ENCODE results near the gene LRP5.
"Not testable (repeated sequence)": the region's sequence is repeated elsewhere in the genome, so short reads cannot be mapped to it uniquely, and the experiment has no call there.

Gene LRP5

DNA sequence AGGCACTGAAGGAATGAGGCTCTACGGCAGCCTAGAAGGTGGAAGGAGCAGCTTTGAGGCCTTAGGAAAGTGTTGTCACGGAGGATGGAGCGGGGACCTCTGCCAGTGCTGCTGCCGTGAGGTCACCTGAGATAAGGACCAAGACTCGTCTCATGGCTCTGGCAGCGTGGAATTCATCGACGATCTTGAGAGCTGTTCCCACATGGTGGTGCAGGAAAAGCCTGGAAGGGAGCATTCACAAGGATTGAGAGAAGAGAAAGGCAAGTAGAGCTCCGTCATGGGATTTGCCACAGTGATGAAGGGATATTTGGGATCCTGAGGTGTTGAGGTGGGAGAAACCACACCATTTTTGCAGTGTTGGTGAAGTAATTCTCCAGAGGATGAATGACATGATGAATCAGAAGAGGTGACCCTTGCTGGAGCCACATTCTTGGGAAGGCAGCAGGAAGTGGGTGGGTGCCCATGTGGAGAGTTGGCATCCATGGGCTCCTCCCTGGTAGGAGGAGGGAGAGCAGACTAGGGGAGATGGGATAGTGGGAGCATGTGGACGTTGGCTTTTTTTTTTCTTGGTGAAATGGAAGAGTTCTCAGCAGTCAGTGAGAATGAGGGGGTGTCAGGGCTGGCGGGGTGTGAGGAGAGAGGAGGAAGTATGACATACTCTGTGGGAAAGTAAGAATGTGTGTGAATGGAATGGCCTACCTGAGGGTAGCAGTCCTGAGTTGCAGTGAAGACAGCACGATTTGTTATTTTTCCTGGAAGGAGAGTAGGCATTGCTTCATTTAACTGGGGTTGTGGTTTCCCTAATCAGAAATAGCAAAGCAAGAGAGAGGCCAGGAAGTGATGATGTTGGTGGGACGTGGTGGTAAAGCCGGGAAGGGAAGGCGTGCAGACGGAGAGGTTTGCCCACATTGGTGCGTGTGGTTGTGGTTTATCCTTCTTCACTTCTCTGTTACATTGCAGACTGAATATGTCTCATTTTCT, 159.3 kb downstream of the LRP5 start:
- DNase-seq: no peak

DNA sequence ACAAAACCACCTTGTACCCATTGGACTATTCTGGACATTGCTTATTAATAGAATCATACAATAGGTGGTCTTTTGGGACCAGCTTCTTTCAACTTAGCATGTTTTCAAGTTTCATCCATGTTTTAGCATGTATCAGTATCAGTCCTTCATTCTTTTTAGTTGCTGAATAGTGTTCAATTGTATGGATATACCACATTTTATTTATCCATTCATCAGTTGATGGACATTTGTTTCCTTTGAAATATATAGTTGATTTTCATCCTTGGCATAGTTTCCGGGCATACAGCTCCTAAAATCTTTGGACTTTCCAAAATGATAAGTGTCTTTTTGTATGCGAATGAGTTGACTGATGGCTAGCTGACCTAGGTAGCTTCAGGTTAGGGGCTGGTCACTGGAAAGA, 160.4 kb downstream of the LRP5 start:
- DNase-seq: no peak

DNA sequence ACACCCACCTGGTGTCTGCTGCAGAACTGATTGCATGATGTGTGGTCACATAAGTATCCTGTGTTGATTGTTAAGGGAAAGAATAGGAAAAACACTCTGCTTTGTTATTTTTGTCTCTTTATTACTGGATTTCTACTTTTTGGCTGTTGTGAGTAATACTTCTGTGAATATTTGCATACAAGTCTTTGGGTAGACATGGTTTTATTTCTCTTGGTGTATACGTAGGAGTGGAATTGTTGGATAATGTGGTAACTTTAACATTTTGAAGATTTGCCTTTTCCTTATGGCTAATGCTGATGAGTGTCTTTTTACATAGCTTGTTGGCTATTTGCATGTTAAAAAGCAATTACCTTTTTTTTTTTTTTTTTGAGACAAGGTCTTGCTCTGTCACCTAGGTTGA, 161.3 kb downstream of the LRP5 start:
- DNase-seq: no peak

DNA sequence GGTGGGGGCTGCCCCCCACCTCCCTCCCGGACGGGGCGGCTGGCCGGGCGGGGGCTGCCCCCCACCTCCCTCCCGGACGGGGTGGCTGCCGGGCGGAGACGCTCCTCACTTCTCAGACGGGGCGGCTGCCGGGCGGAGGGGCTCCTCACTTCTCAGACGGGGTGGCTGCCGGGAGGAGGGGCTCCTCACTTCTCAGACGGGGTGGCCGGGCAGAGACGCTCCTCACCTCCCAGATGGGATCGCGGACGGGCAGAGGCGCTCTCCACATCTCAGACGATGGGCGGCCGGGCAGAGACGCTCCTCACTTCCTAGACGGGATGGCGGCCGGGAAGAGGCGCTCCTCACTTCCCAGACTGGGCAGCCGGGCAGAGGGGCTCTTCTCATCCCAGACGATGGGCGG, 163.2 kb downstream of the LRP5 start:
- DNase-seq: not testable (repeated sequence)

DNA sequence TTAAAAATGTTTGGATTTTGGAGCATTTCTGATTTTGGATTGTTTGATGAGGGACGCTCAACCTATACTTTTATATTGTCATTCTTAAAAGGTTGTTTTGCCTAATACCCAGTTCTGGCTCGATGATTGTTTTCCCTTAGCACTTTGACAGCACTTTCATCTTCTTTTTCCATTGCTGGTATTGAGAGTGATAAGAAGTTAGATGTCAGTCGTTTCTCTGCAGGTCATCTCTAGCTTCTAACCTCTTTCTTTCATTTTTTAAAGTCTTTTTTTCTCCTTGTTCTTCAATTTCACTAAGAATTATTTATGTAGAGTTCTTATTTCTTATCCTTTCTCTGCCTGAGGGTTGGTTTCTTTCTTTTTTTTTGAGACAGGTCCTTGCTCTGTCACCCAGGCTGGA, 167.0 kb downstream of the LRP5 start:
- no peak for DNase-seq

DNA sequence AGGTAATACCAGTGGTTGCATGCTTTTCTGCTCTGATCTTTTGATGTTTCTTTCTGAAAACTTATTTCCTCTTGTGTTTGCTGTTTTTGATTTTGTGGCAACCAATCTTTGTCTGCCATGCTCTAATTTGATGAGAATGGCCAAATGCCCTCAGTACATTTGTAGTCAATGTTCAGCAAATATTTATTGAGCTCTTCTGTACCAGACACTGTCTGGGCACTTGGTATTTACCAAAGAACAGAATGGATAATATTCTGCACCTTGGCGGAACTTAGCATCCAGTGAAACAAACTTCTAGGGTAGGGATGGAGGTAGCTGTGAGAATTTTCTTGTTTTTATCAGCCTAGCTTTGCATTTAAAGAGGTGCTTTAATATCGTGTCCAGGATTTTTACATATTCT, 167.8 kb downstream of the LRP5 start:
- DNase-seq: no peak

DNA sequence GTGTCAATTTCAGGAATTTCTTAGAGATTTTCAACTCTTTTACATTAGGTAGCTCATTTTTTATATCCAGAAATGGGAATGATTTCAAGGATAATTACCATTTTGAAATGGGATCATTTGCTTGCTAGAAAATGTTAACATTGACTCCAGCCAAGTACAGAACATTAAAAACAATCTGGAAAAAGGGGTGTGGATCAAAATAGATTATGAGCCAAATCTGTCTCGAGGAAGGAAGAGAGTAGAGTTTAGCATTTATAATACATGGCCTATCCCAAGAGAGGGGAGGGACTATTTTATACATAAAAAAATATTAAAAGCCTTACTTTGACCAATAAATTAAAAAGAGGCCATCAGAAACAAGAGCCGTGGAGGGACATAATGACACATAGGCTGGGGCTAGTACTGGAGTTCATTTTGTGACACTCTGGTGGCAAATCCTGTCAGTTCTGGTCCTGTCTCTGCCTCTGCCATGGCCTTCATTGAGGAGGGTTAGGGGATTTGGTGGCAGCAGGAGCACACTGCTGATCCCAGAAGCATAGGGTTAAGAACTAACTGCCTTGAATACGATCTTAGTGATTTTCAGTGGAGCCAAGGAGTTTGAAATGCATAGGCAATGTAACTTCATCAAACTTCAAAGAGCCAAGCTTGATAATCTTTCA, 168.6 kb downstream of the LRP5 start:
- DNase-seq: no peak

DNA sequence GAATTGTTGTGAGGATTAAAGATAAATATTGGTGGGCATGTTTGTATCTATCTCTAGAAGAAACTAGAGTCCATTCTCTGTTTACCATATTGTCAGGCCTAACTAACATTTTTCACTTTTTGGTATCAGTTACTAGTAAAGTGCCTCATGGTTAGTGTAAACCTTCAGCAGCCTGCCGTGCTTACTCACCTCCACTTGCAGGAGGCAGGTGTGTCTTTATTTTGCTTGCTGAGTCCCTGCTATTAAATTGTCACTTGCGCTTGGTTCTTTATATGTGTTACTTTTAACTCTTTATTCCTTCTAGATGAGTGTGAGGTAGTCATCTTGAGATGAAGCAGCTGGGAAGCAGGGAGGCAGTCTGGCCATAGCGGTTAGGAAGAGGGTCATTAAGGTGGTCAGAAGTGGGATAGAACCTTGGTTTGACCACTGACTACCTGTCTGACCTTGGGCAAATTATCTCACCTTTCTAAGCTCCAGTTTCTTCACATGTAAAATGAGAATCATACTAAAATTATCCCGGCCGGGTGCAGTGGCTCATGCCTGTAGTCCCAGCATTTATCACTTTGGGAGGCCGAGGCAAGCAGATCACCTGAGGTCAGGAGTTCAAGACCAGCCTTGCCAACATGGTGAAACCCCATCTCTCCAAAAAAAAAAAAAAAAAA, 169.3 kb downstream of the LRP5 start:
- DNase-seq: no peak

DNA sequence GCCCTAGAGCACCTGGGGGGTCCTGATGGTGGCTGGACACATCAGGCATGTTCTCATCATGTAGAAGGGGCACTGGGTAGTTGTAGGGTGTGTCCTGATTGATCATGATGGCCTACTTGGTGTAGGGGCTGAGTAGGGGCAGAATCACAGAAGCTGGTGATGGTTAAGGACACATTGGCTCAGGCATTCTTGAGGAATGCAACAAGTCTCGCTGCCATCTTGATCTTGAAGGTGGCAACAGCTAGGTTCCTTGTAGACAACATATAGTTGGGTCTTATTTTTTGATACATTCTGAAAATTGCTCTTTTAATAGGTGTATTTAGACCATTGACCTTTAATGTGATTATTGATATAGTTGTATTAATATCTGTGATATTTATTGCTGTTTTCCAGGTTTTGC, 176.2 kb downstream of the LRP5 start:
- DNase-seq: no peak

DNA sequence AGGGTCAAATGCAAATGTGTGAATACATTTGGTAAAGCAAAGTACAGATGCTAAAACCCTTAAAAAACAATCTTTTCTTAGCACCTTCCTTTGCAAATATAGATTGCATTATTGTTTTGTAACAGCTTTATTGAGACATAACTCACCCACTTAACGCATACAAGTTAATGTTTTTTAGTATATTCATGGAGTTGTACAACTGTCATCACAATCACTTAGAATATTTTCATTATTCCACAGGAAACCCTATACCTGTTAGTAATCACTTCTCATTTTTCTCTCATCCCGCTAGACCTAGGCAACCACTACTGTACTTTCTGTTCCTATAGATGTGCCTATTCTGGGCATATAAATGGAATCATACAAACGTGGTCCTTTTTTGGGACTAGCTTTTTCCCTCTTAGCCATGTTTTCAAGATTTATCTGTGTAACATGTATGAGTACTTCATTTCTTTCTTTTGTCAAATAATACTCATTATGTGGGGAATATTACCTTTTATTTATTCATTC, 182.9 kb downstream of the LRP5 start:
- no peak for DNase-seq

DNA sequence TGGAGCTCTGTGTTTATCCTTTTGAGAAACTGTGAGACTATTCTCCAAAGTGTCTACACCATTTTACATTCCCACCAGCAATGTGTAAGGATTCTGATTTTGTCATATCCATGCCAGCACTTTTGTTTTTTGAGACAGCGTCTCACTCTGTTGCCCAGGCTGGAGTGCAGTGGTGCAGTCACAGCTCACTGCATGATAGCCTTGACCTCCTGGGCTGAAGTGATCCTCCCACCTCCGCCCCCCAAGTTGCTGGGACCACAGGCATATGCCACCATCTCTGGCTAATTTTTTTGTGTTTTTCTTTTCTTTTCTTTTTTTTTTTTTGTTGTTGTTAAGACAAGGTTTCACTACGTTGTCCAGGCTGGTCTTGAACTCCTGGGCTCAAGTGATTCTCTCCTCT, 183.5 kb downstream of the LRP5 start:
- DNase-seq: no peak

DNA sequence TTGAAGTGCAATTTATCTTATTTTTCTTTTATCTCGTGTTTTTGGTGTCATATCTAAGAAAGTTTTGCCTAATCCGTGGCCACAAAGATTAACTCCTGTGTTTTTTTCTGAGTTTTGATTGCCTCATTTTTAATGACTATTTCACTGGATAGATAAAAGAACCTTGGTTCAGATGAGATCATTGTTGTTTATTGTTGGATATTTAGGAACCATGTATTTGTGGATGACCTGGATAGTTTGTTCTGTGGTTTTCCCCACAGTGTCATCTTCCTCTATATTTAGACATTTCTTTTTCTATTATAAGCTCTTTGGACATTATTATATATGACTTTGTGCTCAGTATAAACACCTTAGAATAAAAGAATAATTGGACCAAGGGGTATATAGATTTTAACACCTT, 185.4 kb downstream of the LRP5 start:
- no peak for DNase-seq

DNA sequence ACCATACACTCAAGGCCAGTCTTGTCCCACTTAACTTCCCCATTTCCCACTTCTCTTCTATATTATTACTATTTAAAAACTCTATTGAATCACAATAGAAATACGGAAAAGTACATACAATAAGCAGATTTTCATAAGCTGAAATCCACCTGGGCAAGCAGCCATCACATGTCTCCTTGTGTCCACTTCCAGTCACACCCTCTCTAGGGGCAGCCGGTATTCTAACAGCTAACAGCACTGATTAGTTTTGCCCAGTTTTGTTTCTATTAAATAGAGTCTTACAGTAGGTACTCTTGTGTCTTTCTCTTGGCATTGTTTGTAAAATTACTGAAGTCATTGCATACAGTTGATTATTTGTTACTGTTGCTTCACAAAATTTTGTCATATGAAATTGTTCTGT, 185.9 kb downstream of the LRP5 start:
- DNase-seq: no peak
